Measurements from ENCODE around the gene TDG. TPM values are rescaled to one million over a fixed set of nuclear protein-coding genes. Genes with fewer than 3 reads are reported as not detected.

TDG gene
- total RNA-seq, 4 donors from 2014 or later, result 14.6 to 41.4 (median 24.6) TPM

GRCh38 chr12:103960616-103961227 lies 5.0 kb upstream of the TDG start:
- DNase-seq (ENCODE audit: low spot score) (no peak), ATAC-seq (ENCODE audit: low FRiP score) (no peak)
- no peak for TF ChIP-seq CTCF (IDR thresholded peaks at IDR 0.05)

- ATAC-seq (ENCODE audit: low FRiP score) (no peak), DNase-seq (ENCODE audit: low spot score) (no peak)
- TF ChIP-seq CTCF (IDR thresholded peaks at IDR 0.05), result no peak
Measured at GRCh38 chr12:103962493-103962892, 3.2 kb upstream of the TDG start.

DNA sequence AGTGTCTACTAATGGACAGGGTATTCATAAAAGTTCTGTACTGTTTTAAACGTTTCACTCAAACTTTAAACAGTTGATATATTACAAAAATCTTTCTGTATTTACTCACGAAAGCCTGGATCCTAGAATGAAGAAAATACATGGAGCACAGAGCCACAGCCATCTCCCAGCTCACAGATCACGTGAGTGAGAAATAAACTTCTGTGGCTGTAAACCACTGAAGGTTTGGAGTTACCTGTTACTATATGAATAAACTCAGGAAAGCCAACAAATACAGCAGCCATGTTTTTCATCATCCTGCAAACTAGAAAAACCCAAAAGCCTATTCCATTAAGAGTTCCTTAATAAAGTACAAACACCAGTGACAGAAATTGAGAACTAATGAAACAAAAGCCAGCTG lies 867 bp upstream of the TDG start:
- ATAC-seq (ENCODE audit: low FRiP score) (no peak), DNase-seq (ENCODE audit: low spot score) (no peak)
- no peak for TF ChIP-seq CTCF (IDR thresholded peaks at IDR 0.05)

DNA sequence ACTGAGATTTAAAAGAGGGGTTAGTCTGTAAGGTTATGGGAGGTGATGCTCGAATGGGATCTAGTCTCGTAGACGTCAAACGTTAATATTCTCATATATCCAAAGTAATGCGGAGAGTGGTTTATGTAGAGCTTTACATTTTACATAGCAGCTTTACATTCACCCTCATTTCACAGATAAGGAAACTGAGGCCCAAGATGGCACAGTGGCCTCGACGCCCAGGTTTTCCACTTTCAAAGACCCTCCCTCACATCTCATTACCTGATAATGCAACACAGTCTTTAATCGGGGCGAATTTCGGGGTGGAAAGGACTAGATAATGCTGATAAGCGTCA lies 450 bp upstream of the TDG start:
- no peak for DNase-seq (ENCODE audit: low spot score)
- no peak for ATAC-seq (ENCODE audit: low FRiP score)
- no peak for TF ChIP-seq CTCF (IDR thresholded peaks at IDR 0.05)

DNA sequence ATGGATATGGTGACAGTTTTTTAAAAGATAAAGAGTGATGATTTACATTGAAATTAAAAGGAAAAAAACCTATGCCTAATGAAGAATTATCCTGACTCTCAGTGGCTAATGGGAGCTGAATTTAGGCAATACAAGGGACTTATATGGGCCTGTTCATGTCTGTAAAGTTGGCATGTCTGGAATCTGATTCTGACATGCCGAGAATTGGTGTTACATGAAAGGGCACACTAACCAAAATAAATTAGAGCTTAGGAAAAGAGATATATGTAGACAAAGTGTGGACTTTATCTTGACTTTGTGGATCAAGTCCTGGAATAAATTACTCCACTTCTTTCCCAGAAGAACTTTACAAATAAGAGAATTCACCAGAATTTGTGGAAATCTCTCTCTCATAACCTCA lies 1.1 kb downstream of the TDG start:
- ATAC-seq (ENCODE audit: low FRiP score), result no peak
- no peak for DNase-seq (ENCODE audit: low spot score)
- no peak for TF ChIP-seq CTCF (IDR thresholded peaks at IDR 0.05)

GRCh38 chr12:103969391-103969790 lies 3.7 kb downstream of the TDG start:
- TF ChIP-seq CTCF (IDR thresholded peaks at IDR 0.05), result no peak
- DNase-seq (ENCODE audit: low spot score), result no peak
- ATAC-seq (ENCODE audit: low FRiP score), result no peak

DNA sequence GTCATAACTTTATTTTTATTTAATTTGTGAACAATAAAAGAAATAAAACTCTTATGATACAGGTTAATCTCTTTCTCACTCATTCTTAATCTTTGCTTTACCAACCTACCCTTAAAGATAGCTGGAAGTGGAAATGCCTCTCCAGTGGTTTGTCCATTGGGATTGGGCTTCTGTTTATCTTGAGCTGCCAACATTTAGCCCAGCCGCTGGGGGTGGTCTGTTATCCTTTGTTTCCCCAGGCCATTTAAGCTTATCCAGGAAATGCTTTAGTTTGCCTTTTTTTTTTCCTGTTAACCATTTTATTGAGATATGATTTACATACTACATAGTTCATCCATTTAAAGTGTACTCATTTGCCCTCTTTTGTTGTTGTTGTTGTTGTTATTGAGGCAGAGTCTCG lies 8.2 kb downstream of the TDG start:
- DNase-seq (ENCODE audit: low spot score) (no peak), ATAC-seq (ENCODE audit: low FRiP score) (no peak)
- TF ChIP-seq CTCF (IDR thresholded peaks at IDR 0.05), result no peak

Data from omental fat pad (tissue), 4 donors.